ENCODE measurements around the gene ADK.

DNA sequence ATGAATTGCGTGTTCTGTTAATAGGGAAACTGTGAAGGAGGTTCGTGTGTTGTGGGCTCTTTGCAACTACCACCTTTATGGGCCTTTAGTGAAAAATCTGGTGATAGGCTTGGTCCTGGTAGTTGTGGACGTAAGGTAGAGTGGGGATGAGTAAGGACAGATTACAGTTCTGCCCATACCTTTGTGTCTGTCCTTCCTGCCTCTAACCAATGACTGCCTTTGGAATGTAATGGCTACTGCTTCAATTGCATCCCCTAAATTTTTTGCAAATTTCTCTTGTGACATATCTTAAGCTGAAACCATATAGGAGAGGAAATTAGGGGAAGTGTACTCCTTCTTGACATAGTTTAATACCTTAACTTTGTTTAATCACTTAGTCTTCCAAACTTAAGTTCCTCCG lies 82.3 kb downstream of the ADK start:
- TF ChIP-seq POLR2A (IDR thresholded peaks at IDR 0.05) (no peak), POLR2AphosphoS5 (IDR thresholded peaks at IDR 0.05) (no peak)
- TF ChIP-seq, protein P1, sequence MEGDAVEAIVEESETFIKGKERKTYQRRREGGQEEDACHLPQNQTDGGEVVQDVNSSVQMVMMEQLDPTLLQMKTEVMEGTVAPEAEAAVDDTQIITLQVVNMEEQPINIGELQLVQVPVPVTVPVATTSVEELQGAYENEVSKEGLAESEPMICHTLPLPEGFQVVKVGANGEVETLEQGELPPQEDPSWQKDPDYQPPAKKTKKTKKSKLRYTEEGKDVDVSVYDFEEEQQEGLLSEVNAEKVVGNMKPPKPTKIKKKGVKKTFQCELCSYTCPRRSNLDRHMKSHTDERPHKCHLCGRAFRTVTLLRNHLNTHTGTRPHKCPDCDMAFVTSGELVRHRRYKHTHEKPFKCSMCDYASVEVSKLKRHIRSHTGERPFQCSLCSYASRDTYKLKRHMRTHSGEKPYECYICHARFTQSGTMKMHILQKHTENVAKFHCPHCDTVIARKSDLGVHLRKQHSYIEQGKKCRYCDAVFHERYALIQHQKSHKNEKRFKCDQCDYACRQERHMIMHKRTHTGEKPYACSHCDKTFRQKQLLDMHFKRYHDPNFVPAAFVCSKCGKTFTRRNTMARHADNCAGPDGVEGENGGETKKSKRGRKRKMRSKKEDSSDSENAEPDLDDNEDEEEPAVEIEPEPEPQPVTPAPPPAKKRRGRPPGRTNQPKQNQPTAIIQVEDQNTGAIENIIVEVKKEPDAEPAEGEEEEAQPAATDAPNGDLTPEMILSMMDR (IDR thresholded peaks at IDR 0.05 in 8 of 11, conservative IDR thresholded peaks at IDR 0.05 in 3 of 11) = no peak
